Uterus (tissue), 2 donors: ENCODE measurements around the gene RNU6-7.

Experiments
- POLR2A ChIP-seq, 2 donors: fragments of 450-650 bp; IDR thresholded peaks; one replicate each; pipeline ENCODE4 v1.6.1; 2016; ENCODE audit warnings: antibody characterized with exemption in 2 of 2, mild to moderate bottlenecking in 1 of 2, moderate library complexity in 1 of 2
- TF ChIP-seq, protein P1 (sequence below), 4 experiments: fragments of 200-600 bp in 2 of 4; fragments of 450-650 bp in 2 of 4; sonication (generic) in 2 of 4; IDR thresholded peaks; one replicate each; pipeline ENCODE4 v1.5.1; 2016 to 2019; ENCODE audit warnings: antibody characterized with exemption in 4 of 4, mild to moderate bottlenecking in 2 of 4, moderate library complexity in 1 of 4

DNA sequence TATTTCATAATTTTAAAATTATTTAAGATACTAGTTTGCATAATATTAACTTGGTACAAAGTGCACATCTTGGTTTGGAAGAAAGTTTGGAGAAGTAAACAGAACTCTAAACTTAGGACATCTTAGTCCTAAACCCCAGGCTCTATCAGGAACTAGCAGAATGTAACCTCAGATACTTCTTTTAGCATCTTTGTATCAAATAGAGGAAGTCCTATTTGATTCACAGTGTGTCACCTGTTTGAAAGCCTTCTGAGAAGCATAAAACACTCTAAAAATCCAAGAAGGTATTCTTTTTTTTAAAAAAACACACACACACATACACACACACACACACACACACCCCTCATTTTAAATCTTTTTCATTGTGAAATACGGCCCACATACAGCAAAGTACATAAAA lies 12.0 kb upstream of the RNU6-7 start:
- no peak for TF ChIP-seq POLR2A (IDR thresholded peaks at IDR 0.05)
- TF ChIP-seq, protein P1, sequence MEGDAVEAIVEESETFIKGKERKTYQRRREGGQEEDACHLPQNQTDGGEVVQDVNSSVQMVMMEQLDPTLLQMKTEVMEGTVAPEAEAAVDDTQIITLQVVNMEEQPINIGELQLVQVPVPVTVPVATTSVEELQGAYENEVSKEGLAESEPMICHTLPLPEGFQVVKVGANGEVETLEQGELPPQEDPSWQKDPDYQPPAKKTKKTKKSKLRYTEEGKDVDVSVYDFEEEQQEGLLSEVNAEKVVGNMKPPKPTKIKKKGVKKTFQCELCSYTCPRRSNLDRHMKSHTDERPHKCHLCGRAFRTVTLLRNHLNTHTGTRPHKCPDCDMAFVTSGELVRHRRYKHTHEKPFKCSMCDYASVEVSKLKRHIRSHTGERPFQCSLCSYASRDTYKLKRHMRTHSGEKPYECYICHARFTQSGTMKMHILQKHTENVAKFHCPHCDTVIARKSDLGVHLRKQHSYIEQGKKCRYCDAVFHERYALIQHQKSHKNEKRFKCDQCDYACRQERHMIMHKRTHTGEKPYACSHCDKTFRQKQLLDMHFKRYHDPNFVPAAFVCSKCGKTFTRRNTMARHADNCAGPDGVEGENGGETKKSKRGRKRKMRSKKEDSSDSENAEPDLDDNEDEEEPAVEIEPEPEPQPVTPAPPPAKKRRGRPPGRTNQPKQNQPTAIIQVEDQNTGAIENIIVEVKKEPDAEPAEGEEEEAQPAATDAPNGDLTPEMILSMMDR (IDR thresholded peaks at IDR 0.05): no peak
